Measurements from ENCODE around the gene AGBL1. TPM values are rescaled to one million over a fixed set of nuclear protein-coding genes. Genes with fewer than 3 reads are reported as not detected.
"Not testable (repeated sequence)": the region's sequence is repeated elsewhere in the genome, so short reads cannot be mapped to it uniquely, and the experiment has no call there.

The AGBL1 gene
- total RNA-seq, 1 experiment from 2014 or later = not detected

- Histone ChIP-seq H4K5ac (ENCODE audit: insufficient read length, low read depth, low read length) (no peak overlapping the region), H3K79me1 (ENCODE audit: insufficient read depth, low read depth, low read length, poor library complexity, severe bottlenecking) (no peaks in the 10 kb centered on the region), H3K56ac (ENCODE audit: insufficient read length, low read depth, low read length) (no peak overlapping the region), H3K27ac (ENCODE audit: insufficient read length, low read depth, low read length) (no peak overlapping the region), H2BK15ac (ENCODE audit: low read depth, low read length) (no peak overlapping the region), H2BK120ac (ENCODE audit: low read depth, low read length, poor library complexity, severe bottlenecking) (no peak overlapping the region), H2BK20ac (ENCODE audit: low read depth, low read length, poor library complexity, severe bottlenecking) (no peak overlapping the region), H3K9ac (ENCODE audit: extremely low read depth, insufficient read length, low read length) (no peak overlapping the region), H4K91ac (ENCODE audit: insufficient read length, low read depth, low read length) (no peak overlapping the region), H3K9me3 (ENCODE audit: control insufficient read depth, low read depth, low read length) (no peaks in the 10 kb centered on the region), H3K23ac (ENCODE audit: insufficient read length, low read depth, low read length) (no peak overlapping the region), H2BK5ac (ENCODE audit: insufficient read length, low read length) (no peak overlapping the region), H3K27me3 (ENCODE audit: insufficient read depth, low read length) (no peaks in the 10 kb centered on the region), H3K14ac (ENCODE audit: insufficient read depth, low read length) (no peak overlapping the region), H3K18ac (ENCODE audit: insufficient read length, low read depth, low read length) (no peak overlapping the region), H3K4me2 (ENCODE audit: insufficient read depth, insufficient read length, low read length) (no peak overlapping the region), H3T11ph (ENCODE audit: low read length) (no peak overlapping the region), H4K20me1 (ENCODE audit: control insufficient read depth, insufficient read depth, insufficient read length) (no peaks in the 10 kb centered on the region), H3K4ac (ENCODE audit: low read depth, low read length) (no peak overlapping the region), H3K23me2 (ENCODE audit: insufficient read length, low read depth, low read length, poor library complexity, severe bottlenecking) (no peaks in the 10 kb centered on the region), H2AFZ (ENCODE audit: low read length) (no peak overlapping the region), H3K79me2 (ENCODE audit: insufficient read depth, low read length) (no peaks in the 10 kb centered on the region), H3K4me1 (ENCODE audit: insufficient read depth, low read length) (no peaks in the 10 kb centered on the region), H2AK5ac (ENCODE audit: insufficient read length, low read length) (no peak overlapping the region), H4K8ac (replicated peaks; ENCODE audit: insufficient read length, low read depth, low read length) (no peak overlapping the region), H2BK12ac (ENCODE audit: insufficient read length, low read depth, low read length) (no peak overlapping the region)
- H3K36me3 Mint-ChIP-seq (ENCODE audit: insufficient read depth in 1 of 3, low read depth in 3 of 3) = no peaks in the 10 kb centered on the region
- H3K4me3 Mint-ChIP-seq = no peak overlapping the region
- no peak overlapping the region for H3K27ac Mint-ChIP-seq
- H3K4me1 Mint-ChIP-seq = peaks cover 8% of the 10 kb centered on the region in 2 experiments
- no peak for TF ChIP-seq CTCF (conservative IDR thresholded peaks at IDR 0.05)
- no peaks in the 10 kb centered on the region for H3K9me3 Mint-ChIP-seq
- H3K27me3 Mint-ChIP-seq (ENCODE audit: low read depth) = no peaks in the 10 kb centered on the region
- no CpG with 5 or more reads among the region's 3 CpGs for WGBS (ENCODE audit: extremely low coverage, insufficient read length, low lambda C conversion rate)
- DNase-seq = peak; percentile 64
Observed at GRCh38 chr15:87038404-87038803, 958.7 kb downstream of the AGBL1 start.

- not testable (repeated sequence) for H3K9me3 Mint-ChIP-seq; H2BK15ac ChIP-seq (ENCODE audit: low read depth, low read length); H3K27me3 ChIP-seq (ENCODE audit: insufficient read depth, low read length); H3K9ac ChIP-seq (ENCODE audit: extremely low read depth, insufficient read length, low read length); H2BK120ac ChIP-seq (ENCODE audit: low read depth, low read length, poor library complexity, severe bottlenecking); H4K91ac ChIP-seq (ENCODE audit: insufficient read length, low read depth, low read length); H2BK5ac ChIP-seq (ENCODE audit: insufficient read length, low read length); H3K4ac ChIP-seq (ENCODE audit: low read depth, low read length); H2BK12ac ChIP-seq (ENCODE audit: insufficient read length, low read depth, low read length); H3K4me1 ChIP-seq (ENCODE audit: insufficient read depth, low read length); H3K79me2 ChIP-seq (ENCODE audit: insufficient read depth, low read length); H3K4me3 Mint-ChIP-seq; H3K56ac ChIP-seq (ENCODE audit: insufficient read length, low read depth, low read length); DNase-seq; H2AK5ac ChIP-seq (ENCODE audit: insufficient read length, low read length); H2BK20ac ChIP-seq (ENCODE audit: low read depth, low read length, poor library complexity, severe bottlenecking); H3K27ac ChIP-seq (ENCODE audit: insufficient read length, low read depth, low read length); H3K9me3 ChIP-seq (ENCODE audit: control insufficient read depth, low read depth, low read length); H3K27me3 Mint-ChIP-seq (ENCODE audit: low read depth); H3K18ac ChIP-seq (ENCODE audit: insufficient read length, low read depth, low read length); H3K4me2 ChIP-seq (ENCODE audit: insufficient read depth, insufficient read length, low read length); H3K79me1 ChIP-seq (ENCODE audit: insufficient read depth, low read depth, low read length, poor library complexity, severe bottlenecking); H4K20me1 ChIP-seq (ENCODE audit: control insufficient read depth, insufficient read depth, insufficient read length); H4K5ac ChIP-seq (ENCODE audit: insufficient read length, low read depth, low read length); H3K36me3 Mint-ChIP-seq (ENCODE audit: insufficient read depth in 1 of 3, low read depth in 3 of 3); H3K23ac ChIP-seq (ENCODE audit: insufficient read length, low read depth, low read length); H3K23me2 ChIP-seq (ENCODE audit: insufficient read length, low read depth, low read length, poor library complexity, severe bottlenecking); H3K14ac ChIP-seq (ENCODE audit: insufficient read depth, low read length); H3T11ph ChIP-seq (ENCODE audit: low read length); H3K27ac Mint-ChIP-seq; H2AFZ ChIP-seq (ENCODE audit: low read length); H4K8ac ChIP-seq (replicated peaks; ENCODE audit: insufficient read length, low read depth, low read length)
- peaks cover 8 to 12% of the 10 kb centered on the region in 2 experiments for H3K4me1 Mint-ChIP-seq
- no CpG with 5 or more reads among the region's 4 CpGs for WGBS (ENCODE audit: extremely low coverage, insufficient read length, low lambda C conversion rate)
Observed at GRCh38 chr15:87042619-87043018, 962.9 kb downstream of the AGBL1 start.

Data from H9 (cell line).